GM23248 (cell line): Measurements from ENCODE around the gene UBE2I.

Experiments used
- EZH2 ChIP-seq: fragments of 200-600 bp; sonication (generic); IDR thresholded peaks from 2 replicates; pipeline ENCODE4 v1.6.1; 2018; ENCODE audit warnings: antibody characterized with exemption, mild to moderate bottlenecking; ENCODE audit not compliant: insufficient read depth, poor library complexity, severe bottlenecking
- EZH2phosphoT487 ChIP-seq: fragments of 200-600 bp; sonication (generic); IDR thresholded peaks from 2 replicates; pipeline ENCODE4 v1.6.1; 2018; ENCODE audit warnings: antibody characterized with exemption, moderate library complexity, mild to moderate bottlenecking, low read depth; ENCODE audit not compliant: insufficient read depth

GRCh38 chr16:1340730-1341494 is 31.5 kb downstream of the UBE2I start:
- TF ChIP-seq EZH2, result no peak
- TF ChIP-seq EZH2phosphoT487, result no peak
